ENCODE data around the gene GAS2L2. TPM values are rescaled to one million over a fixed set of nuclear protein-coding genes. Genes with fewer than 3 reads are reported as not detected.

GAS2L2 gene
- total and polyA plus RNA-seq, 4 donors, result not detected

GRCh38 chr17:35734396-35734795 is 18.6 kb downstream of the GAS2L2 start:
- H3K4me1 ChIP-seq (ENCODE audit: control insufficient read depth in 4 of 4, insufficient read depth in 4 of 4, low read length in 3 of 4), result peaks cover 0 to 9% (median 5%) of the 10 kb centered on the region in 4 donors
- WGBS, result 91% methylated on average over 7 of the region's 7 CpGs
- TF ChIP-seq FOXA1 (IDR thresholded peaks at IDR 0.05) (no peak), ATF3 (IDR thresholded peaks at IDR 0.05) (no peak), JUND (IDR thresholded peaks at IDR 0.05) (no peak), RXRA (IDR thresholded peaks at IDR 0.05) (no peak), GABPA (IDR thresholded peaks at IDR 0.05 in 1 of 2, conservative IDR thresholded peaks at IDR 0.05 in 1 of 2) (no peak), CTCF (IDR thresholded peaks at IDR 0.05; ENCODE audit: low read depth, low read length, missing input control) (no peak), RAD21 (IDR thresholded peaks at IDR 0.05) (no peak), YY1 (IDR thresholded peaks at IDR 0.05) (no peak), EGR1 (IDR thresholded peaks at IDR 0.05; ENCODE audit: low read depth in 2 of 2) (no peak), HNF4A (conservative IDR thresholded peaks at IDR 0.05) (no peak), NR2F2 (IDR thresholded peaks at IDR 0.05) (no peak), HNF4G (IDR thresholded peaks at IDR 0.05) (no peak), SP1 (IDR thresholded peaks at IDR 0.05) (no peak), FOXA2 (IDR thresholded peaks at IDR 0.05) (no peak)
- TF ChIP-seq, protein P1, sequence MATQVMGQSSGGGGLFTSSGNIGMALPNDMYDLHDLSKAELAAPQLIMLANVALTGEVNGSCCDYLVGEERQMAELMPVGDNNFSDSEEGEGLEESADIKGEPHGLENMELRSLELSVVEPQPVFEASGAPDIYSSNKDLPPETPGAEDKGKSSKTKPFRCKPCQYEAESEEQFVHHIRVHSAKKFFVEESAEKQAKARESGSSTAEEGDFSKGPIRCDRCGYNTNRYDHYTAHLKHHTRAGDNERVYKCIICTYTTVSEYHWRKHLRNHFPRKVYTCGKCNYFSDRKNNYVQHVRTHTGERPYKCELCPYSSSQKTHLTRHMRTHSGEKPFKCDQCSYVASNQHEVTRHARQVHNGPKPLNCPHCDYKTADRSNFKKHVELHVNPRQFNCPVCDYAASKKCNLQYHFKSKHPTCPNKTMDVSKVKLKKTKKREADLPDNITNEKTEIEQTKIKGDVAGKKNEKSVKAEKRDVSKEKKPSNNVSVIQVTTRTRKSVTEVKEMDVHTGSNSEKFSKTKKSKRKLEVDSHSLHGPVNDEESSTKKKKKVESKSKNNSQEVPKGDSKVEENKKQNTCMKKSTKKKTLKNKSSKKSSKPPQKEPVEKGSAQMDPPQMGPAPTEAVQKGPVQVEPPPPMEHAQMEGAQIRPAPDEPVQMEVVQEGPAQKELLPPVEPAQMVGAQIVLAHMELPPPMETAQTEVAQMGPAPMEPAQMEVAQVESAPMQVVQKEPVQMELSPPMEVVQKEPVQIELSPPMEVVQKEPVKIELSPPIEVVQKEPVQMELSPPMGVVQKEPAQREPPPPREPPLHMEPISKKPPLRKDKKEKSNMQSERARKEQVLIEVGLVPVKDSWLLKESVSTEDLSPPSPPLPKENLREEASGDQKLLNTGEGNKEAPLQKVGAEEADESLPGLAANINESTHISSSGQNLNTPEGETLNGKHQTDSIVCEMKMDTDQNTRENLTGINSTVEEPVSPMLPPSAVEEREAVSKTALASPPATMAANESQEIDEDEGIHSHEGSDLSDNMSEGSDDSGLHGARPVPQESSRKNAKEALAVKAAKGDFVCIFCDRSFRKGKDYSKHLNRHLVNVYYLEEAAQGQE (IDR thresholded peaks at IDR 0.05), result no peak
- TF ChIP-seq, protein P2, sequence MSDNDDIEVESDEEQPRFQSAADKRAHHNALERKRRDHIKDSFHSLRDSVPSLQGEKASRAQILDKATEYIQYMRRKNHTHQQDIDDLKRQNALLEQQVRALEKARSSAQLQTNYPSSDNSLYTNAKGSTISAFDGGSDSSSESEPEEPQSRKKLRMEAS (IDR thresholded peaks at IDR 0.05), result no peak
- TF ChIP-seq, protein P3, sequence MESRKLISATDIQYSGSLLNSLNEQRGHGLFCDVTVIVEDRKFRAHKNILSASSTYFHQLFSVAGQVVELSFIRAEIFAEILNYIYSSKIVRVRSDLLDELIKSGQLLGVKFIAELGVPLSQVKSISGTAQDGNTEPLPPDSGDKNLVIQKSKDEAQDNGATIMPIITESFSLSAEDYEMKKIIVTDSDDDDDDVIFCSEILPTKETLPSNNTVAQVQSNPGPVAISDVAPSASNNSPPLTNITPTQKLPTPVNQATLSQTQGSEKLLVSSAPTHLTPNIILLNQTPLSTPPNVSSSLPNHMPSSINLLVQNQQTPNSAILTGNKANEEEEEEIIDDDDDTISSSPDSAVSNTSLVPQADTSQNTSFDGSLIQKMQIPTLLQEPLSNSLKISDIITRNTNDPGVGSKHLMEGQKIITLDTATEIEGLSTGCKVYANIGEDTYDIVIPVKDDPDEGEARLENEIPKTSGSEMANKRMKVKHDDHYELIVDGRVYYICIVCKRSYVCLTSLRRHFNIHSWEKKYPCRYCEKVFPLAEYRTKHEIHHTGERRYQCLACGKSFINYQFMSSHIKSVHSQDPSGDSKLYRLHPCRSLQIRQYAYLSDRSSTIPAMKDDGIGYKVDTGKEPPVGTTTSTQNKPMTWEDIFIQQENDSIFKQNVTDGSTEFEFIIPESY (IDR thresholded peaks at IDR 0.05), result no peak

GRCh38 chr17:35733366-35733765 is 19.7 kb downstream of the GAS2L2 start:
- Histone ChIP-seq H3K9ac (ENCODE audit: low read depth in 1 of 2, low read length in 2 of 2) (no peak overlapping the region), H3K27me3 (ENCODE audit: control insufficient read depth in 4 of 4, insufficient read depth in 4 of 4, low read length in 3 of 4) (no peaks in the 10 kb centered on the region), H3K4me3 (ENCODE audit: low read depth in 1 of 3, low read length in 3 of 3) (no peak overlapping the region), H3K9me3 (ENCODE audit: control insufficient read depth in 4 of 4, low read length in 3 of 4) (no peaks in the 10 kb centered on the region), H3K36me3 (ENCODE audit: control insufficient read depth in 4 of 4, insufficient read depth in 3 of 4, low read depth in 1 of 4, low read length in 3 of 4) (no peaks in the 10 kb centered on the region), H3K4me1 (ENCODE audit: control insufficient read depth in 4 of 4, insufficient read depth in 4 of 4, low read length in 3 of 4) (peaks cover 0 to 9% (median 5%) of the 10 kb centered on the region in 4 donors), H3K27ac (ENCODE audit: low read depth in 1 of 2, low read length in 2 of 2) (no peak overlapping the region)
- 93% methylated on average over 6 of the region's 6 CpGs for WGBS
- TF ChIP-seq HNF4A (conservative IDR thresholded peaks at IDR 0.05) (no peak), FOXA1 (IDR thresholded peaks at IDR 0.05) (no peak)
- no peak for DNase-seq (ENCODE audit: low spot score)

More at GRCh38 chr17:35734396-35734795, 18.6 kb downstream of the GAS2L2 start:
- H3K9me3 ChIP-seq (ENCODE audit: control insufficient read depth in 4 of 4, low read length in 3 of 4), result no peaks in the 10 kb centered on the region
- H3K4me3 ChIP-seq (ENCODE audit: low read depth in 1 of 3, low read length in 3 of 3), result no peak overlapping the region
- no peak overlapping the region for H3K9ac ChIP-seq (ENCODE audit: low read depth in 1 of 2, low read length in 2 of 2)
- H3K27me3 ChIP-seq (ENCODE audit: control insufficient read depth in 4 of 4, insufficient read depth in 4 of 4, low read length in 3 of 4), result no peaks in the 10 kb centered on the region
- DNase-seq (ENCODE audit: low spot score), result no peak
- no peak overlapping the region for H3K27ac ChIP-seq (ENCODE audit: low read depth in 1 of 2, low read length in 2 of 2)
- no peaks in the 10 kb centered on the region for H3K36me3 ChIP-seq (ENCODE audit: control insufficient read depth in 4 of 4, insufficient read depth in 3 of 4, low read depth in 1 of 4, low read length in 3 of 4)
